WI38 (cell line): Measurements from ENCODE around the gene NRDC.

ENCODE experiments used
- H3K4me3 ChIP-seq: 2 replicates; pipeline ENCODE4 v1.5.1; 2011; ENCODE audit warnings: low read depth, mild to moderate bottlenecking, control low read depth, low read length
- CTCF ChIP-seq: IDR thresholded peaks from 2 replicates; pipeline ENCODE4 v1.5.1; 2012; ENCODE audit warnings: low read depth, mild to moderate bottlenecking, control low read depth, low read length

NRDC gene

GRCh38 chr1:51855624-51856023 lies 22.9 kb downstream of the NRDC start:
- no peak overlapping the region for H3K4me3 ChIP-seq
- TF ChIP-seq CTCF = no peak

GRCh38 chr1:51853360-51853759 lies 25.2 kb downstream of the NRDC start:
- H3K4me3 ChIP-seq = no peak overlapping the region
- TF ChIP-seq CTCF = no peak

- H3K4me3 ChIP-seq = no peak overlapping the region
- TF ChIP-seq CTCF = no peak
Measured at GRCh38 chr1:51851882-51852396, 26.6 kb downstream of the NRDC start.

- H3K4me3 ChIP-seq = no peak overlapping the region
- no peak for TF ChIP-seq CTCF
Measured at GRCh38 chr1:51850420-51851223, 27.9 kb downstream of the NRDC start.

GRCh38 chr1:51847294-51847920 lies 31.1 kb downstream of the NRDC start:
- no peak for TF ChIP-seq CTCF
- no peak overlapping the region for H3K4me3 ChIP-seq

- TF ChIP-seq CTCF = no peak
- H3K4me3 ChIP-seq = no peak overlapping the region
Measured at GRCh38 chr1:51843948-51844347, 34.6 kb downstream of the NRDC start.

GRCh38 chr1:51842261-51842660 lies 36.3 kb downstream of the NRDC start:
- TF ChIP-seq CTCF = no peak
- H3K4me3 ChIP-seq = no peak overlapping the region
